Kidney (tissue), 14 donors: Measurements from ENCODE around the gene OR11A1. TPM values are rescaled to one million over a fixed set of nuclear protein-coding genes. Genes with fewer than 3 reads are reported as not detected.

Experiments
- DNase-seq, 5 donors: peaks; one replicate each; pipeline ENCODE4 v3.0.0-alpha.2; 2013 to 2020
- FAIRE-seq: peaks from 2 replicates; lab custom pipeline; 2012; peaks lifted over from hg19 to GRCh38; lab: Jason Lieb, UNC
- H3K27ac ChIP-seq, 2 donors: one replicate each; pipeline ENCODE4 v1.7.0; 2013; ENCODE audit warnings: low read depth in 2 of 2, low read length in 2 of 2, inconsistent platforms in 1 of 2
- H3K27me3 ChIP-seq: one replicate; pipeline ENCODE4 v1.7.1; 2013; ENCODE audit warnings: low read length, inconsistent platforms; ENCODE audit not compliant: control insufficient read depth, insufficient read depth
- H3K36me3 ChIP-seq, 3 donors: one replicate each; pipeline versions ENCODE4 v1.7.0 to v1.7.1; 2013; ENCODE audit warnings: low read length in 3 of 3, control low read depth in 1 of 3, inconsistent platforms in 1 of 3; ENCODE audit not compliant: insufficient read depth in 3 of 3, control insufficient read depth in 2 of 3
- H3K4me1 ChIP-seq, 3 donors: one replicate each; pipeline versions ENCODE4 v1.7.0 to v1.7.1; 2013; ENCODE audit warnings: low read length in 3 of 3, inconsistent platforms in 1 of 3, low read depth in 1 of 3; ENCODE audit not compliant: control insufficient read depth in 2 of 3, insufficient read depth in 2 of 3
- H3K4me3 ChIP-seq, 3 donors: one replicate each; pipeline versions ENCODE4 v1.7.0 to v1.8.1; 2013; ENCODE audit warnings: low read length in 3 of 3, control low read depth in 1 of 3, inconsistent platforms in 1 of 3
- H3K9ac ChIP-seq, 3 donors: one replicate each; pipeline versions ENCODE4 v1.7.0 to v1.7.1; 2013; ENCODE audit warnings: low read length in 3 of 3, control low read depth in 1 of 3, inconsistent platforms in 1 of 3
- H3K9me3 ChIP-seq, 3 donors: one replicate each; pipeline versions ENCODE4 v1.7.0 to v1.7.1; 2013; ENCODE audit warnings: low read length in 3 of 3, control low read depth in 1 of 3, inconsistent platforms in 1 of 3; ENCODE audit not compliant: control insufficient read depth in 2 of 3, insufficient read depth in 1 of 3
- intact Hi-C: fragments of 100-400 bp; cut with DNase I; formaldehyde crosslinking; loops from one replicate; pipeline ENCODE4 v1.11.1; 2022
- polyA plus RNA-seq: library from polyadenylated mRNA; stranded (reverse); fragments of 350-450 nt; fragmentation: Illumina TruSeq; extraction: RNeasy Lipid Tissue Mini Kit (QIAGEN cat#74804); gene quantifications from one replicate; pipeline ENCODE4 v1.2.3, GENCODE V29; 2014; ENCODE audit warnings: low read depth, low replicate concordance; ENCODE audit not compliant: insufficient read depth
- total RNA-seq: library from RNA; stranded (reverse); fragmentation: NEBNext Ultra II Directional; extraction: Animal tissue kit (Norgen Biotek cat#: 25700); gene quantifications from one replicate; pipeline ENCODE4 v1.2.1, GENCODE V29; 2021
- TF ChIP-seq, protein P1 (sequence below): IDR thresholded peaks from 3 replicates; pipeline ENCODE4 v1.5.1; 2012; ENCODE audit warnings: mild to moderate bottlenecking, moderate library complexity, borderline replicate concordance; ENCODE audit not compliant: insufficient read depth; ENCODE audit errors: extremely low read depth
- donor health status: control.
- donor health status: control.
- donor health status: control.
- donor health status: control.
- donor health status: control.
- donor health status: DM: yes; HTN: yes; CAD: no.
- donor health status: Normal renal cell carcinoma (clear cell type).

The OR11A1 gene
- total and polyA plus RNA-seq, 2 donors from 2014 or later = not detected

DNA sequence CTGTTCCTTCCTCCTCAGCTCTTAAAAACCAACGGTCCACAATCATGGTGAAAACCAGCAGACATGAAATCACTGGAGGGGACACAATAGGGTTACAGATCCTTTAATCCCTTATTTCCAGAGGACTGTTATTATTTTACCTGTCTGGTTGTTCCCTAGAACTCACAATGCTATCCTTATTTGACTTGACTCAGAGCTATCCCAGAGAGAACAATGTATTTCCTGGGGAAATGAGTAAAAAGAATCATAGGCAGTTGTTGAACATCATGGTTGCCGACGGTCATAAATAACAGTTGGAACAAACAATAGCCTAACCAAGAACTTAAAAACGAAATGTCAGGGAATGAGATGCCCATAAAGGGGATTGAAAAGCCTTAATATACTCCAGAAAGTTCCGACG, 9.4 kb upstream of the OR11A1 start:
- intact Hi-C loops = no loop called here
- H3K36me3 ChIP-seq = no peaks in the 10 kb centered on the region
- H3K9ac ChIP-seq = no peak overlapping the region
- FAIRE-seq (no peak), DNase-seq (no peak)
- no peak overlapping the region for H3K4me3 ChIP-seq
- no peaks in the 10 kb centered on the region for H3K4me1 ChIP-seq
- no peaks in the 10 kb centered on the region for H3K9me3 ChIP-seq
- no peaks in the 10 kb centered on the region for H3K27me3 ChIP-seq
- TF ChIP-seq, protein P1, sequence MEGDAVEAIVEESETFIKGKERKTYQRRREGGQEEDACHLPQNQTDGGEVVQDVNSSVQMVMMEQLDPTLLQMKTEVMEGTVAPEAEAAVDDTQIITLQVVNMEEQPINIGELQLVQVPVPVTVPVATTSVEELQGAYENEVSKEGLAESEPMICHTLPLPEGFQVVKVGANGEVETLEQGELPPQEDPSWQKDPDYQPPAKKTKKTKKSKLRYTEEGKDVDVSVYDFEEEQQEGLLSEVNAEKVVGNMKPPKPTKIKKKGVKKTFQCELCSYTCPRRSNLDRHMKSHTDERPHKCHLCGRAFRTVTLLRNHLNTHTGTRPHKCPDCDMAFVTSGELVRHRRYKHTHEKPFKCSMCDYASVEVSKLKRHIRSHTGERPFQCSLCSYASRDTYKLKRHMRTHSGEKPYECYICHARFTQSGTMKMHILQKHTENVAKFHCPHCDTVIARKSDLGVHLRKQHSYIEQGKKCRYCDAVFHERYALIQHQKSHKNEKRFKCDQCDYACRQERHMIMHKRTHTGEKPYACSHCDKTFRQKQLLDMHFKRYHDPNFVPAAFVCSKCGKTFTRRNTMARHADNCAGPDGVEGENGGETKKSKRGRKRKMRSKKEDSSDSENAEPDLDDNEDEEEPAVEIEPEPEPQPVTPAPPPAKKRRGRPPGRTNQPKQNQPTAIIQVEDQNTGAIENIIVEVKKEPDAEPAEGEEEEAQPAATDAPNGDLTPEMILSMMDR = no peak
- H3K27ac ChIP-seq = no peak overlapping the region

DNA sequence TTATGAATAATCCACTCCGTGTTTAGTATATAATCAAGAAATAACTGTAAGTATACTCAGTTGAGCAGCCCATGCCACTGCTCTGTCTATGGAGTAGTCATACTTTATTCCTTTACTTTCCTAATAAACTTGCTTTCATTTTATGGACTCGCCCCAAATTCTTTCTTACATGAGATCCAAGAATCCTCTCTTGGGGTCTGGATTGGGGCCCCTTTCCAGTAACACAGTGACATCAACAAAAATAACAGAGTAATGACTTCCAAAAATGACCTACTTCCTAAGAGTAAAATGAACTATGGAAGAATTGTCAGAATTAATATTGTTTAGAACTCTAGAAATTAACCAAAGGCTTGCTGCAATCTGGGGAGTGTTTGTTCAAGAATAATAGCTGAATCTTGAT, 8.9 kb upstream of the OR11A1 start:
- Histone ChIP-seq H3K4me1 (no peaks in the 10 kb centered on the region), H3K27me3 (no peaks in the 10 kb centered on the region), H3K9me3 (no peaks in the 10 kb centered on the region), H3K4me3 (no peak overlapping the region), H3K27ac (no peak overlapping the region), H3K9ac (no peak overlapping the region), H3K36me3 (no peaks in the 10 kb centered on the region)
- TF ChIP-seq, protein P1 = no peak
- FAIRE-seq = no peak
- DNase-seq = no peak
- intact Hi-C loops = no loop called here

DNA sequence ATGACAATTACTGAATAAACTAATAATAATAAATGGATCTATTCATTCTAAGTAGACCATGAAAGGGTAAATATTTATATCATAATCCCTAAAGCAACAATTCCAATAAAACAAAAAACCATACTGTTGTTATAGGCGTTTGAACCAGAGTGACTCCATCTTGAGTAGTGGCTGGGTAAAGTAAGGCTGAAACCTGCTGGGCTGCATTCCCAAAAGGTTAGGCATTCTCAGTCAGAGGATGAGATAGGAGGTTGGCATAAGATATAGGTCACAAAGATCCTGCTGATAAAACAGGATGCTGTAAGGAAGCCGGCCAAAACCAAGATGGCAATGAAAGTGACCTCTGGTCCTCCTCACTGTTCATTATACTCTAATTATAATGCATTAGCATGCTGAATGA, 8.4 kb upstream of the OR11A1 start:
- intact Hi-C loops = no loop called here
- DNase-seq (no peak), FAIRE-seq (no peak)
- Histone ChIP-seq H3K4me1 (no peaks in the 10 kb centered on the region), H3K4me3 (no peak overlapping the region), H3K36me3 (no peaks in the 10 kb centered on the region), H3K27ac (no peak overlapping the region), H3K9me3 (no peaks in the 10 kb centered on the region), H3K9ac (no peak overlapping the region), H3K27me3 (no peaks in the 10 kb centered on the region)
- TF ChIP-seq, protein P1 = no peak

DNA sequence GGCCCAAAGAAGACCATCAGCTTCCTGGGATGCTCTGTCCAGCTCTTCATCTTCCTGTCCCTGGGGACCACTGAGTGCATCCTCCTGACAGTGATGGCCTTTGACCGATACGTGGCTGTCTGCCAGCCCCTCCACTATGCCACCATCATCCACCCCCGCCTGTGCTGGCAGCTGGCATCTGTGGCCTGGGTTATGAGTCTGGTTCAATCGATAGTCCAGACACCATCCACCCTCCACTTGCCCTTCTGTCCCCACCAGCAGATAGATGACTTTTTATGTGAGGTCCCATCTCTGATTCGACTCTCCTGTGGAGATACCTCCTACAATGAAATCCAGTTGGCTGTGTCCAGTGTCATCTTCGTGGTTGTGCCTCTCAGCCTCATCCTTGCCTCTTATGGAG, 5.2 kb upstream of the OR11A1 start:
- Histone ChIP-seq H3K36me3 (no peaks in the 10 kb centered on the region), H3K9ac (no peak overlapping the region), H3K4me1 (no peaks in the 10 kb centered on the region), H3K4me3 (no peak overlapping the region), H3K27ac (no peak overlapping the region), H3K27me3 (no peaks in the 10 kb centered on the region), H3K9me3 (no peaks in the 10 kb centered on the region)
- DNase-seq = no peak
- TF ChIP-seq, protein P1 = no peak
- no peak for FAIRE-seq
- intact Hi-C loops = no loop called here
